ENCODE results near the gene RBMXL3. TPM values are rescaled to one million over a fixed set of nuclear protein-coding genes. Genes with fewer than 3 reads are reported as not detected.
"Not testable (repeated sequence)": the region's sequence is repeated elsewhere in the genome, so short reads cannot be mapped to it uniquely, and the experiment has no call there.

RBMXL3 gene
- total and polyA plus RNA-seq, 3 experiments from 2014 or later: not detected

DNA sequence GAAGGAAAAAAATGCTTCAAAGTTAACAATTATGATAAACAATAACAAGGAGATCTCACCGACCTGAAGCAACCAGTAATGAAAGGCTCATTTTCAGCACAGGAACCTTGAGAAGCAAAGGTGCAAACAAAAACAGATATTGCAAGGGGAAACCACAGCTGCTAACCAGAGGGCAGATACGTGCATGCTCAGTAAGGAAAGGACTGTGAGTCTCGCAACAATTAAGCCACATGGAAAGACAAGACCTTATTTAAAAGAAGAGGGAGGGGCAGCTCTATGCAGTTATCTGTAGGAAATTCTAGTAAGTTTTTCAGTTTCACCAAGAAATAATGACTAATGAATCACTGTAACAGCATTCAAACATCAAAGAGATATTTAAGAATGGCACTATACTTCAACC lies 25.4 kb downstream of the RBMXL3 start:
- CTCF ChIA-PET: no interaction called here
- POLR2A ChIA-PET: no interaction called here
- no peak overlapping the region for H3K4me3 Mint-ChIP-seq
- Histone ChIP-seq H3K9me3 (ENCODE audit: low read length) (no peaks in the 10 kb centered on the region), H3K27ac (ENCODE audit: low read depth, low read length) (no peak overlapping the region), H3K27me3 (ENCODE audit: insufficient read depth, low read length, poor library complexity, severe bottlenecking) (no peaks in the 10 kb centered on the region), H3K4me3 (ENCODE audit: low read length) (no peak overlapping the region), H3K36me3 (ENCODE audit: insufficient read depth, low read length) (no peaks in the 10 kb centered on the region), H3K4me1 (ENCODE audit: insufficient read depth, low read length) (no peaks in the 10 kb centered on the region)
- H3K27me3 Mint-ChIP-seq: peaks cover 0 to 7% of the 10 kb centered on the region in 2 donors
- H3K36me3 Mint-ChIP-seq: no peaks in the 10 kb centered on the region
- no peaks in the 10 kb centered on the region for H3K4me1 Mint-ChIP-seq
- no peak overlapping the region for H3K27ac Mint-ChIP-seq
- H3K9me3 Mint-ChIP-seq: peaks cover 0 to 5% (median 1%) of the 10 kb centered on the region in 5 donors
- DNase-seq: no peak

DNA sequence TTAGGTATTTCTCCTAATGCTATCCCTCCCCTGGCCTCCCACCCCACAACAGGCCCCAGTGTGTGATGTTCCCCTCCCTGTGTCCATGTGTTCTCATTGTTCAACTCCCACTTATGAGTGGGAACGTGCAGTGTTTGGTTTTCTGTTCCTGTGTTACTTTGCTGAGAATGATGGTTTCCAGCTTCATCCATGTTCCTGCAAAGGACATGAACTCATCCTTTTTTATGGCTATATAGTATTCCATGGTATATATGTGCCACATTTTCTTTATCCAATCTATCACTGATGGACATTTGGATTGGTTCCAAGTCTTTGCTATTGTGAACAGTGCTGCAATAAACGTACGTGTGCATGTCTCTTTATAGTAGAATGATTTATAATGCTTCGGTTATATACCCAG lies 28.1 kb downstream of the RBMXL3 start:
- H3K4me3 Mint-ChIP-seq; POLR2A ChIA-PET; H3K27ac ChIP-seq (ENCODE audit: low read depth, low read length); H3K27ac Mint-ChIP-seq; H3K36me3 Mint-ChIP-seq; H3K27me3 ChIP-seq (ENCODE audit: insufficient read depth, low read length, poor library complexity, severe bottlenecking); H3K9me3 Mint-ChIP-seq; H3K27me3 Mint-ChIP-seq; CTCF ChIA-PET; H3K9me3 ChIP-seq (ENCODE audit: low read length); H3K36me3 ChIP-seq (ENCODE audit: insufficient read depth, low read length); DNase-seq; H3K4me3 ChIP-seq (ENCODE audit: low read length); H3K4me1 Mint-ChIP-seq; H3K4me1 ChIP-seq (ENCODE audit: insufficient read depth, low read length): not testable (repeated sequence)

DNA sequence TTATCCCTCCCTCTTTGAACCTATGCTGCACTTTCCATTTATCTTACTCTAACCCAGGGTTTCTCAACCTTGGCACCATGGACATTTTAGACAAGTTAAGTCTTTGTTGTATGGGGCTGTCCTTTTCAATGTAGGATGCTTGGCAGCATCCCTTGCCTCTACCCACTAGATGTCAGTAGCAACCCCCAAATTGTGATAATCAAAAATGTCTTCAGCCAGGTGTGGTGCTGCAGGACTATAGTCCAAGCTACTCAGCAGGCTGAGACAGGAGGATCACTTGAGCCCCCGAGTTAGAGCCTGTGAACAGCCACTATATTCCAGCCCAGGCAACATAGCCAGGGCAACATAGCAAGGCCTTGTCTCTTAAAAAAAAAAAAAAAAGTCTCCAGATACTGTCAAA lies 37.7 kb downstream of the RBMXL3 start:
- H3K4me1 ChIP-seq (ENCODE audit: insufficient read depth, low read length): no peaks in the 10 kb centered on the region
- POLR2A ChIA-PET: no interaction called here

DNA sequence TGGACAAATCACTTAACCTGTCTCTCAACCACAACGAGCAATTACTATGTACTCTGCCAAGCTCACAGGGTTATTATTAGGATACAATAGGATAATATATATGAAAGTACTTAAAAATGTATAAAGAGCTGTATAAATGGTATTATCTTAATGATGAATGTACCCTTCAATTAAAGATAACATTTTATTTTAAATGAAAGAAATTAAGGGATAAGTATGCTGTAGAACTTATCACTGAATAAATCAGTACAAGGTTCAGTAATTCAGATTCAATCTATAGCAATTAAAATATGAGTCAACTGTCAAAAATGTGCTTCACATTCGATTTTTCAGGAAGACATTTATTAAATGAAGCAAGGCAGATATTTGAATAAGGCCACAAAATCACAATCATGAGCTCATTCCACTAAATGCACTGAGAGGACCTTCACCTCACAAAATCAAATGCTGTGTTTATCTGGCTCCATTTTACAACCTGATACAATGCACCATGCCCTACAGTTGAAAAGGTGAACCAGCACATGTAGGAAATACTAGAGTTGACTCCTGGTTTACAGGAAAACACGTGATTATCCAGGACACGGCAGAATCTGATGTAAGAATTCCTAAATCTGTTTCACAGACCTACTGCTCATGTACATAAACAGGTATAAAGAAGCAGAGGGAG lies 40.3 kb downstream of the RBMXL3 start:
- H3K9me3 Mint-ChIP-seq: peaks cover 0 to 3% (median 2%) of the 10 kb centered on the region in 5 donors
- Histone ChIP-seq H3K27ac (ENCODE audit: low read depth, low read length) (no peak overlapping the region), H3K4me1 (ENCODE audit: insufficient read depth, low read length) (no peaks in the 10 kb centered on the region), H3K27me3 (ENCODE audit: insufficient read depth, low read length, poor library complexity, severe bottlenecking) (no peaks in the 10 kb centered on the region), H3K4me3 (ENCODE audit: low read length) (no peak overlapping the region), H3K9me3 (ENCODE audit: low read length) (no peaks in the 10 kb centered on the region), H3K36me3 (ENCODE audit: insufficient read depth, low read length) (no peaks in the 10 kb centered on the region)
- DNase-seq: no peak
- H3K36me3 Mint-ChIP-seq: no peaks in the 10 kb centered on the region
- ChIA-PET CTCF (no interaction called here), POLR2A (no interaction called here)
- no peak overlapping the region for H3K27ac Mint-ChIP-seq
- peaks cover 10 to 11% of the 10 kb centered on the region in 2 donors for H3K27me3 Mint-ChIP-seq
- no peaks in the 10 kb centered on the region for H3K4me1 Mint-ChIP-seq
- H3K4me3 Mint-ChIP-seq: no peak overlapping the region

More for the DNA sequence above, 37.7 kb downstream of the RBMXL3 start:
- no peaks in the 10 kb centered on the region for H3K9me3 ChIP-seq (ENCODE audit: low read length)
- DNase-seq: no peak
- peaks cover 0 to 3% (median 0%) of the 10 kb centered on the region in 5 donors for H3K9me3 Mint-ChIP-seq
- no peak overlapping the region for H3K27ac ChIP-seq (ENCODE audit: low read depth, low read length)
- no peak overlapping the region for H3K4me3 Mint-ChIP-seq
- no peaks in the 10 kb centered on the region for H3K27me3 ChIP-seq (ENCODE audit: insufficient read depth, low read length, poor library complexity, severe bottlenecking)
- peaks cover 0 to 5% of the 10 kb centered on the region in 2 donors for H3K27me3 Mint-ChIP-seq
- H3K4me3 ChIP-seq (ENCODE audit: low read length): no peak overlapping the region
- CTCF ChIA-PET: no interaction called here
- no peaks in the 10 kb centered on the region for H3K36me3 ChIP-seq (ENCODE audit: insufficient read depth, low read length)
- H3K27ac Mint-ChIP-seq: no peak overlapping the region
- H3K4me1 Mint-ChIP-seq: no peaks in the 10 kb centered on the region
- no peaks in the 10 kb centered on the region for H3K36me3 Mint-ChIP-seq

DNA sequence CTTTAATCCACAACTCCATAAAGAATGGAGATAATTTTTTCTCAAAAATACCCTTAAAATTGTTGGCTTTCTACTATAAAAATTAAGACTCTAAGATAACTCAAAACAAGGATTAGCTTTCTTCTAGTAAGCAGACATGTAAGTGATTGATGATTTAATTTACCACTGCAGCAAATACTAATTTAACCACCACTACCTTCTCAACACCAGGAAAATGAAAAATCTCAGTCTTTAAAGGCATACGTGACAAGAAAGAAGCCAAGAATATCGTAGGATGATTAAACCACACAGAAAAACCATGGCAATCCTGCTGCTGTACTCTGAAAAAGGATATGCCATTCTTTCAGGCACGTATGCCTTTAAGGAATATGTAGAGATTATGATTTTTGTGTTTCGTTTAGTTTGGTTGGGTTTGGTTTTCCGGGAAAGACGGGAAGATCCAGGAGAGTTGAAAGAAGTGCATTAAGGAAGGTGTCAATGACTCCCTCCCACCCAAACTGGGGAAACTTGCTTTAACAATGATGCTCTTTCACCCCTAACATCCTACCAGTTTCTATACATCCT lies 43.8 kb downstream of the RBMXL3 start:
- peaks cover 11% of the 10 kb centered on the region in 2 donors for H3K27me3 Mint-ChIP-seq
- Histone ChIP-seq H3K36me3 (ENCODE audit: insufficient read depth, low read length) (no peaks in the 10 kb centered on the region), H3K27me3 (ENCODE audit: insufficient read depth, low read length, poor library complexity, severe bottlenecking) (no peaks in the 10 kb centered on the region), H3K4me3 (ENCODE audit: low read length) (no peak overlapping the region), H3K27ac (ENCODE audit: low read depth, low read length) (no peak overlapping the region), H3K4me1 (ENCODE audit: insufficient read depth, low read length) (no peaks in the 10 kb centered on the region), H3K9me3 (ENCODE audit: low read length) (no peaks in the 10 kb centered on the region)
- no peak for DNase-seq
- no peaks in the 10 kb centered on the region for H3K4me1 Mint-ChIP-seq
- no peak overlapping the region for H3K27ac Mint-ChIP-seq
- ChIA-PET CTCF (no interaction called here), POLR2A (no interaction called here)
- no peaks in the 10 kb centered on the region for H3K36me3 Mint-ChIP-seq
- H3K4me3 Mint-ChIP-seq: no peak overlapping the region
- peaks cover 0 to 7% (median 3%) of the 10 kb centered on the region in 5 donors for H3K9me3 Mint-ChIP-seq

DNA sequence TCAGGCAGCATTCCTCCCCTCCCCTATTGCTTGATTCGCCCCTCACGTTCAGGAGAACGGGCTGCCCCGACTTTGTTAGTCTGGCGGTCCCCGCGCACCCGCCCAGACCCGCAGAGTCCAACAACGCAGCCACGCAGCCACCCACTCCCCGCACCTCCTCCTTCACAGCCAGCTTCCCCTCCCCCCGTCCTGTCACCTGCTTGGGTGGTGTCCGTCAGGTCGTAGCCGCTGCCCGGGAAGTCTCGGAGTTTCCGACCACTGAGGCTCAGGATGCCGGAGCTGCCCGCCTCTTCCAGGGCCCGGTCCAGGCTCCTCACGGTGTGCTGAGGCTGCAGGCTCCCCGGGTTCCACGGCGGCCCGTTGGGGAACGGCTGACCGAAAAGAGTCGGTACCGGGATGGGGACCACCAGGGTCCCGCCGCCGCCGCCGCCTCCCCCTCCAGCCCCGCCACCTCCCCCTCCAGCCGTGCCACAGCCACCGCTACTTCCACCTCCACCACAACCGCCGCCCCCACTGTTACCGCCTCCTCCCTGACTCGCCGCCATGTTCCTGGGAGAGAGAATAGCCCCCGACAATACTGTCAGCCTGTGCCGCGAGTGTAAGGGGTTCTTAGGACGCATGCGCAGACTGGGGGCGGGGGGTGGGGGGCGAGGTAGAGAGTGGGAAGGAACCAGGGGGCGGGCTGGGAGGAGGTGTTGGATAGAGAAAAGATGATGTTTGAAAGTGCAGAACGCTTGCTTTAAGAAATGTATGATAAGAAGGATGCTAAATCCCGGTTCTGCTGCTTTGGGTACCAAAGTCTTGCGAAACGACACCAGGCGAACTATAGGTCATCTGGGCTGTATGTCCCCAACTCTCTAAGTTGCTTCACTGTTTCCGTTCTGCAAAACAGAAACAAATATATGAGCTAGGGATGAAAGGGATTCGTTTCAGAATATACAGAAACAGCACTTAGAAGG lies 44.6 kb downstream of the RBMXL3 start, which contains the start of gene LRCH2:
Gene LRCH2, minus strand, starts transcription at position 600 of the 959 bp plus-strand sequence. Its CDS starts 55 bp downstream, at position 545.
- H3K9me3 ChIP-seq (ENCODE audit: low read length): no peaks in the 10 kb centered on the region
- H3K4me3 ChIP-seq (ENCODE audit: low read length): no peak within 1 kb of the TSS
- Mint-ChIP-seq H3K9me3 (peaks cover 0 to 8% (median 3%) of the 10 kb centered on the region in 5 donors), H3K36me3 (no peaks in the 10 kb centered on the region), H3K27me3 (peaks cover 11 to 13% of the 10 kb centered on the region in 2 donors), H3K4me3 (no peak within 1 kb of the TSS), H3K4me1 (no peaks in the 10 kb centered on the region), H3K27ac (no peak within 1 kb of the TSS)
- no peak for DNase-seq
- no peaks in the 10 kb centered on the region for H3K27me3 ChIP-seq (ENCODE audit: insufficient read depth, low read length, poor library complexity, severe bottlenecking)
- no peaks in the 10 kb centered on the region for H3K4me1 ChIP-seq (ENCODE audit: insufficient read depth, low read length)
- CTCF ChIA-PET: no interaction called here
- POLR2A ChIA-PET: no interaction called here
- no peak within 1 kb of the TSS for H3K27ac ChIP-seq (ENCODE audit: low read depth, low read length)
- H3K36me3 ChIP-seq (ENCODE audit: insufficient read depth, low read length): no peaks in the 10 kb centered on the region

DNA sequence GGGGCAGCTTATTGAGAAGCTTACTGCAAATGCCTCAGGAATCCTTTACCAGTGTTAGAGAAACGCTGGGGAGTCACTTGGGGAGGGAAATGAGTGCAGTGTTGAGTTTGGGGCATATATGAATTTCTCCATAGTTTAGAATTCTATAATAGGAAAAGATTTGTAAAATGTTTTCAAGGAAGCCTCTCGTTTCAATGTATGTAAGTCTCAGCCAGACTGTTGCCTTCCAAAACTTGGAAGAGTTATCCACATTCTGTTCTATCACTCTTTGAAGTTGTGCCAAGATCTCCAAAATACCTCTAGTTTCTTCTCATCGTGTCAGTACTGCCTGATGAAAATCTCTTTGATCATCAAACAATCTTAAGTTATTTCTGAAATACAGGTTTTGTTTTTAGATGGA lies 45.3 kb downstream of the RBMXL3 start:
- ChIA-PET POLR2A (no interaction called here), CTCF (no interaction called here)
- no peaks in the 10 kb centered on the region for H3K36me3 Mint-ChIP-seq
- no peaks in the 10 kb centered on the region for H3K4me1 Mint-ChIP-seq
- Histone ChIP-seq H3K36me3 (ENCODE audit: insufficient read depth, low read length) (no peaks in the 10 kb centered on the region), H3K27me3 (ENCODE audit: insufficient read depth, low read length, poor library complexity, severe bottlenecking) (no peaks in the 10 kb centered on the region), H3K9me3 (ENCODE audit: low read length) (no peaks in the 10 kb centered on the region), H3K4me3 (ENCODE audit: low read length) (no peak overlapping the region), H3K27ac (ENCODE audit: low read depth, low read length) (no peak overlapping the region), H3K4me1 (ENCODE audit: insufficient read depth, low read length) (no peaks in the 10 kb centered on the region)
- DNase-seq: no peak
- no peak overlapping the region for H3K4me3 Mint-ChIP-seq
- no peak overlapping the region for H3K27ac Mint-ChIP-seq
- peaks cover 11 to 13% of the 10 kb centered on the region in 2 donors for H3K27me3 Mint-ChIP-seq
- peaks cover 0 to 8% (median 3%) of the 10 kb centered on the region in 5 donors for H3K9me3 Mint-ChIP-seq

DNA sequence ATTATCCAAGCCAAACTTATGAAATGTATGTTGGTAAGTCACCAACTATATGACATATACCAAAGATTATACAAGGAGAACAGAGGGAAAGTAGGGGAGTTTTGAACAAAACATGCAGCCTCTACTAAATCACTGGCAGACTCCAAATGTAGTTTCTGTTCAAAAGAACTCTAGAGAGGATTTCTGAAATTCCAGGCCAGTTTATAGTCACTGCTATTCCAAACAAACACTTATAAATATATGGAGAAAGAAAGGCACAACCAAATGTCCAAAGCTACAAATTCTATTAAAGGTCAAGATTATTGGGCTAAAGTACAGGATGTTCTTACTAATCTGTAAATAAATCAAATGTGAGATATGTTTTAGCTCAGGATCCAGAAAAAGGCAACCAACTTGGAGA lies 47.4 kb downstream of the RBMXL3 start:
- Histone ChIP-seq H3K9me3 (ENCODE audit: low read length) (no peaks in the 10 kb centered on the region), H3K4me1 (ENCODE audit: insufficient read depth, low read length) (no peaks in the 10 kb centered on the region), H3K36me3 (ENCODE audit: insufficient read depth, low read length) (no peaks in the 10 kb centered on the region), H3K27ac (ENCODE audit: low read depth, low read length) (no peak overlapping the region), H3K4me3 (ENCODE audit: low read length) (no peak overlapping the region), H3K27me3 (ENCODE audit: insufficient read depth, low read length, poor library complexity, severe bottlenecking) (no peaks in the 10 kb centered on the region)
- Mint-ChIP-seq H3K9me3 (peaks cover 0 to 10% (median 0%) of the 10 kb centered on the region in 5 donors), H3K4me1 (no peaks in the 10 kb centered on the region), H3K36me3 (no peaks in the 10 kb centered on the region), H3K4me3 (no peak overlapping the region), H3K27me3 (peaks cover 11% of the 10 kb centered on the region in 2 donors), H3K27ac (no peak overlapping the region)
- no peak for DNase-seq
- CTCF ChIA-PET: no interaction called here
- POLR2A ChIA-PET: no interaction called here

All from CD8-positive, alpha-beta memory T cell (primary cell).